NCI-H2171 (cell line): ENCODE results near the gene MAMLD1.

Source experiments
- DNase-seq: peaks from one replicate; lab custom pipeline; 2025; lab: John Stamatoyannopoulos, UW

Gene MAMLD1

GRCh38 chrX:150460781-150461180, 97.7 kb downstream of the MAMLD1 start:
- no peak for DNase-seq

- DNase-seq, result no peak
Measured at GRCh38 chrX:150463566-150463965, 100.4 kb downstream of the MAMLD1 start.

GRCh38 chrX:150464001-150464400, 100.9 kb downstream of the MAMLD1 start:
- DNase-seq, result no peak

- no peak for DNase-seq
Measured at GRCh38 chrX:150465326-150465725, 102.2 kb downstream of the MAMLD1 start.

GRCh38 chrX:150465881-150466775, 103.0 kb downstream of the MAMLD1 start:
- no peak for DNase-seq

GRCh38 chrX:150472306-150472705, 109.2 kb downstream of the MAMLD1 start:
- DNase-seq, result no peak

- DNase-seq, result no peak
Measured at GRCh38 chrX:150473371-150473770, 110.3 kb downstream of the MAMLD1 start.

GRCh38 chrX:150475461-150475860, 112.3 kb downstream of the MAMLD1 start:
- no peak for DNase-seq

- DNase-seq, result no peak
Measured at GRCh38 chrX:150476164-150476699, 113.1 kb downstream of the MAMLD1 start.

GRCh38 chrX:150477371-150477770, 114.3 kb downstream of the MAMLD1 start:
- no peak for DNase-seq

- no peak for DNase-seq
Measured at GRCh38 chrX:150478496-150479492, 115.7 kb downstream of the MAMLD1 start.

GRCh38 chrX:150482537-150483206, 119.6 kb downstream of the MAMLD1 start:
- DNase-seq, result no peak

- DNase-seq, result no peak
Measured at GRCh38 chrX:150483356-150483985, 120.4 kb downstream of the MAMLD1 start.

- DNase-seq, result peak; percentile 4
Measured at GRCh38 chrX:150486011-150486410, 122.9 kb downstream of the MAMLD1 start.

- DNase-seq, result no peak
Measured at GRCh38 chrX:150487369-150488094, 124.4 kb downstream of the MAMLD1 start.

GRCh38 chrX:150489359-150490015, 126.4 kb downstream of the MAMLD1 start:
- no peak for DNase-seq

GRCh38 chrX:150495496-150495895, 132.4 kb downstream of the MAMLD1 start:
- no peak for DNase-seq

GRCh38 chrX:150499240-150499639, 136.1 kb downstream of the MAMLD1 start:
- no peak for DNase-seq

GRCh38 chrX:150502091-150502490, 139.0 kb downstream of the MAMLD1 start:
- DNase-seq, result no peak
